Skeletal muscle tissue (tissue), 4 donors: ENCODE measurements around the gene LTO1. TPM values are rescaled to one million over a fixed set of nuclear protein-coding genes. Genes with fewer than 3 reads are reported as not detected.
"Not testable (repeated sequence)": the region's sequence is repeated elsewhere in the genome, so short reads cannot be mapped to it uniquely, and the experiment has no call there.

Source experiments
- H3K27ac ChIP-seq: one replicate; pipeline ENCODE4 v1.7.0; 2013; ENCODE audit warnings: mild to moderate bottlenecking, low read depth, low read length, inconsistent platforms
- H3K27me3 ChIP-seq, 3 donors: one replicate each; pipeline ENCODE4 v1.7.0; 2013; ENCODE audit warnings: low read length in 3 of 3; ENCODE audit not compliant: control insufficient read depth in 3 of 3, insufficient read depth in 3 of 3
- H3K36me3 ChIP-seq, 3 donors: one replicate each; pipeline ENCODE4 v1.7.0; 2013; ENCODE audit warnings: low read length in 3 of 3; ENCODE audit not compliant: control insufficient read depth in 3 of 3, insufficient read depth in 3 of 3
- H3K4me1 ChIP-seq, 3 donors: one replicate each; pipeline ENCODE4 v1.7.0; 2013; ENCODE audit warnings: low read length in 3 of 3, mild to moderate bottlenecking in 3 of 3; ENCODE audit not compliant: control insufficient read depth in 3 of 3, insufficient read depth in 3 of 3
- H3K4me3 ChIP-seq, 3 donors: one replicate each; pipeline ENCODE4 v1.7.0; 2013; ENCODE audit warnings: low read length in 3 of 3
- H3K9ac ChIP-seq, 3 donors: one replicate each; pipeline ENCODE4 v1.7.0; 2013; ENCODE audit warnings: low read length in 3 of 3, mild to moderate bottlenecking in 3 of 3, moderate library complexity in 2 of 3, low read depth in 1 of 3
- H3K9me3 ChIP-seq, 3 donors: one replicate each; pipeline ENCODE4 v1.7.0; 2013; ENCODE audit warnings: low read length in 3 of 3; ENCODE audit not compliant: control insufficient read depth in 3 of 3
- total RNA-seq: library from RNA; depleted of rRNA; stranded (reverse); fragments of >200 nt; gene quantifications from one replicate; pipeline ENCODE4 v1.2.3, GENCODE V29; 2014
- donor health status: Osteomylitis.

Gene LTO1
- total RNA-seq, 1 donor from 2014 or later, result 7.8 TPM

- no peaks in the 10 kb centered on the region for H3K9me3 ChIP-seq
- no peak overlapping the region for H3K4me3 ChIP-seq
- no peak overlapping the region for H3K27ac ChIP-seq
- peaks cover 45 to 64% (median 57%) of the 10 kb centered on the region in 3 donors for H3K27me3 ChIP-seq
- H3K36me3 ChIP-seq, result no peaks in the 10 kb centered on the region
- H3K9ac ChIP-seq, result no peak overlapping the region
- peaks cover 0 to 4% (median 0%) of the 10 kb centered on the region in 3 donors for H3K4me1 ChIP-seq
Observed at GRCh38 chr11:69700278-69701140, 25.4 kb upstream of the LTO1 start.

GRCh38 chr11:69699213-69699612 lies 24.1 kb upstream of the LTO1 start:
- Histone ChIP-seq H3K27me3 (peaks cover 40 to 64% (median 57%) of the 10 kb centered on the region in 3 donors), H3K4me3 (no peak overlapping the region), H3K4me1 (peaks cover 0 to 4% (median 0%) of the 10 kb centered on the region in 3 donors), H3K9ac (no peak overlapping the region), H3K27ac (no peak overlapping the region), H3K36me3 (no peaks in the 10 kb centered on the region), H3K9me3 (no peaks in the 10 kb centered on the region)

- peaks cover 43 to 62% (median 56%) of the 10 kb centered on the region in 3 donors for H3K27me3 ChIP-seq
- H3K9me3 ChIP-seq, result no peaks in the 10 kb centered on the region
- peaks cover 0 to 4% (median 0%) of the 10 kb centered on the region in 3 donors for H3K4me1 ChIP-seq
- no peak overlapping the region for H3K4me3 ChIP-seq
- H3K36me3 ChIP-seq, result no peaks in the 10 kb centered on the region
- no peak overlapping the region for H3K9ac ChIP-seq
- no peak overlapping the region for H3K27ac ChIP-seq
Observed at GRCh38 chr11:69698362-69698761, 23.2 kb upstream of the LTO1 start.

DNA sequence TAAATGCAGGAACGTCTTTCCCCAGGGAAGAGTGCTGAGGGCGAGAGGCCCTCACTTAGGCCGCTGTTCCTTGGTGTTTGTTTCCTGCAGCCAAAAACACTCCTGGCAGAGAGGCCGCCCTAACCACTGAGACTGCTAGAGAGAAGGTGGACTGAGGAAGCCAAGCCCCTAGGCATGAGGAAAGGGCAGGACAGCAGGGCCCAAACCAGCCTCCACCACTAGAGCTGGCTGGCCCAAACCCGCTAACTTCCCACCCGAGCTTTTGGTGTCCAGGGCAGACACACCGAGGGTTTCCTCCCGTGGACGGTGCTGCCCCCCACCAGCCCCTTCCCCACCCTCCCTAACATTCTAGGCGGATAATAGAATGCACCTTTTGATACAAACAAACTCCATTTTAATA lies 22.7 kb upstream of the LTO1 start:
- peaks cover 0 to 4% (median 0%) of the 10 kb centered on the region in 3 donors for H3K4me1 ChIP-seq
- H3K9me3 ChIP-seq, result no peaks in the 10 kb centered on the region
- no peak overlapping the region for H3K27ac ChIP-seq
- no peak overlapping the region for H3K4me3 ChIP-seq
- H3K9ac ChIP-seq, result no peak overlapping the region
- no peaks in the 10 kb centered on the region for H3K36me3 ChIP-seq
- H3K27me3 ChIP-seq, result peaks cover 38 to 57% (median 55%) of the 10 kb centered on the region in 3 donors

DNA sequence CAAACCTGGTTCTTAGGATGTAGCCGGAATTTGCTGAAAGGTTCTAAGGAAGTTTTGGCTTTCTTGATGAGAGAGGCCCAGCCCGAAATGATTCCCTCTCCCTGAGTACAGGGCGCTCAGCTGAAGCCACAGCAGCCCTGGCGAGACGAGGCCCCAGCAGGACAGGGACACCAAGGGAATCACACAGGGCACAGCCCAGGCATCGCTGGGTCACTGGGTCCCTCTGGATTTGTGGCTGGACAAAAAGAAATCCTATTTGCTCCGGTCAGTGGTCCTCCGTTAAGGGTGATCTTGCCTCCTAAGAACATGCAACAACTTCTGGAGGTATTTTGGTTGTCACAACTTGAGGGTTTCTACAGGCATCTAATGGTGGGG lies 22.3 kb upstream of the LTO1 start:
- H3K4me1 ChIP-seq, result peaks cover 0 to 4% (median 0%) of the 10 kb centered on the region in 3 donors
- no peak overlapping the region for H3K27ac ChIP-seq
- no peak overlapping the region for H3K9ac ChIP-seq
- no peaks in the 10 kb centered on the region for H3K36me3 ChIP-seq
- H3K9me3 ChIP-seq, result no peaks in the 10 kb centered on the region
- H3K27me3 ChIP-seq, result peaks cover 34 to 56% (median 51%) of the 10 kb centered on the region in 3 donors
- H3K4me3 ChIP-seq, result no peak overlapping the region

GRCh38 chr11:69696749-69697468 lies 21.8 kb upstream of the LTO1 start:
- no peak overlapping the region for H3K4me3 ChIP-seq
- no peak overlapping the region for H3K9ac ChIP-seq
- H3K27me3 ChIP-seq, result peaks cover 32 to 52% (median 46%) of the 10 kb centered on the region in 3 donors
- no peaks in the 10 kb centered on the region for H3K9me3 ChIP-seq
- no peak overlapping the region for H3K27ac ChIP-seq
- peaks cover 0 to 4% (median 0%) of the 10 kb centered on the region in 3 donors for H3K4me1 ChIP-seq
- H3K36me3 ChIP-seq, result no peaks in the 10 kb centered on the region

DNA sequence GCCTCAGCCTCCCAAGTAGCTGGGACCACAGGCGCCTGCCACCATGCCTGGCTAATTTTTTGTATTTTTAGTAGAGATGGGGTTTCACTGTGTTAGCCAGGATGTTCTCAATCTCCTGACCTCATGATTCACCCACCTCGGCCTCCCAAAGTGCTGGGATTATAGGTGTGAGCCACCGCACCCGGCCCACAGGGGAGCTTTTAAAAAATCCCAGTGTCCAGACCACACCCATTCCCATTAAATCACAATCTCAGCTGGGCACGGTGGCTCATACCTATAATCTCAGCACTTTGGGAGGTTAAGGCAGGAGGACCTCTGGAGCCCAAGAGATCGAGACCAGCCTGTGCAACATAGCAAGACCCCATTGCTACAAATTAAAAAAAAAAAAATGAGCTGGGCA lies 20.8 kb upstream of the LTO1 start:
- H3K36me3 ChIP-seq, H3K9ac ChIP-seq, H3K4me3 ChIP-seq, H3K4me1 ChIP-seq, H3K27ac ChIP-seq, H3K9me3 ChIP-seq: not testable (repeated sequence)
- peaks cover 23 to 44% (median 41%) of the 10 kb centered on the region in 3 donors for H3K27me3 ChIP-seq

- peaks cover 19 to 40% (median 37%) of the 10 kb centered on the region in 3 donors for H3K27me3 ChIP-seq
- H3K27ac ChIP-seq, result no peak overlapping the region
- peaks cover 0 to 2% (median 0%) of the 10 kb centered on the region in 3 donors for H3K4me1 ChIP-seq
- no peaks in the 10 kb centered on the region for H3K9me3 ChIP-seq
- no peak overlapping the region for H3K4me3 ChIP-seq
- no peak overlapping the region for H3K9ac ChIP-seq
- H3K36me3 ChIP-seq, result no peaks in the 10 kb centered on the region
Observed at GRCh38 chr11:69695581-69695980, 20.4 kb upstream of the LTO1 start.

GRCh38 chr11:69694781-69695180 lies 19.6 kb upstream of the LTO1 start:
- no peaks in the 10 kb centered on the region for H3K4me1 ChIP-seq
- no peak overlapping the region for H3K4me3 ChIP-seq
- H3K27me3 ChIP-seq, result peaks cover 17 to 38% (median 34%) of the 10 kb centered on the region in 3 donors
- no peaks in the 10 kb centered on the region for H3K36me3 ChIP-seq
- H3K9ac ChIP-seq, result no peak overlapping the region
- no peak overlapping the region for H3K27ac ChIP-seq
- no peaks in the 10 kb centered on the region for H3K9me3 ChIP-seq

DNA sequence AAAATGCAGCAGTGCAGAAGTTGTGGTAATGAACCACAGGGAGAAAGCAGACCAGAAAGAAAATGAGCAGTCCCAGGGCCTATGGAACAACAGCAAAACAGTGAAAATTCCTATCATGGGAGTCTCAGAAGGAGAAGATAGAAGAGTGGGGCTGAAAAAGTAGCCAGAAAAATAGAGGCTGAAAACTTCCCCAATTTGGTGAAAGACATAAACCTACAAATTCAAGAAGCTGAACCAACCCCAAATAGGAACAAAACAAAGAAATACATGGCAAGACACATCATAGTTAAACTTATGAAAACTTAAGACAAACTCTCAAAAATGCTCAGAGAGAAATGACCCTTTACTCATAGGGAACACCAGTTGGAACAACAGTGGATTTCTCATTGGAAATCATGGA lies 17.3 kb upstream of the LTO1 start:
- H3K9ac ChIP-seq, result no peak overlapping the region
- H3K27ac ChIP-seq, result no peak overlapping the region
- no peaks in the 10 kb centered on the region for H3K9me3 ChIP-seq
- no peak overlapping the region for H3K4me3 ChIP-seq
- H3K27me3 ChIP-seq, result peaks cover 11 to 24% (median 22%) of the 10 kb centered on the region in 3 donors
- H3K4me1 ChIP-seq, result no peaks in the 10 kb centered on the region
- H3K36me3 ChIP-seq, result no peaks in the 10 kb centered on the region
